Mesothelial cell of epicardium (in vitro differentiated cells): Measurements from ENCODE around the gene STIM1. TPM values are rescaled to one million over a fixed set of nuclear protein-coding genes. Genes with fewer than 3 reads are reported as not detected.

ENCODE experiments used
- DNase-seq, 2 experiments: peaks; one replicate each; pipeline ENCODE4 v3.0.0; 2021; ENCODE audit warnings: low spot score in 2 of 2; ENCODE audit not compliant: unreplicated experiment in 2 of 2
- H3K27ac Mint-ChIP-seq: 2 replicates; pipeline ENCODE4 v1.8.0; 2021; ENCODE audit warnings: mixed read lengths
- H3K27me3 Mint-ChIP-seq: 2 replicates; pipeline ENCODE4 v1.8.0; 2021; ENCODE audit warnings: low read depth, mixed read lengths
- H3K36me3 Mint-ChIP-seq: 2 replicates; pipeline ENCODE4 v1.8.0; 2021; ENCODE audit warnings: mixed read lengths
- H3K4me1 Mint-ChIP-seq: 2 replicates; pipeline ENCODE4 v1.8.0; 2021; ENCODE audit warnings: mixed read lengths
- H3K4me3 Mint-ChIP-seq: 2 replicates; pipeline ENCODE4 v1.8.0; 2021; ENCODE audit warnings: mild to moderate bottlenecking, moderate library complexity, mixed read lengths
- H3K9me3 Mint-ChIP-seq: 2 replicates; pipeline ENCODE4 v1.8.0; 2021; ENCODE audit warnings: mixed read lengths
- CTCF ChIP-seq: fragments of 200-600 bp; sonication (generic); IDR thresholded peaks from one replicate; pipeline ENCODE4 v1.5.0; 2021; ENCODE audit warnings: antibody characterized with exemption; ENCODE audit not compliant: unreplicated experiment
- total RNA-seq: library from RNA; stranded (reverse); gene quantifications from 3 replicates; pipeline ENCODE4 v1.2.1, GENCODE V29; 2021

Gene STIM1
- total RNA-seq, 1 donor from 2014 or later: 43.7 TPM

GRCh38 chr11:3969613-3970012 is 114.1 kb downstream of the STIM1 start:
- Mint-ChIP-seq H3K9me3 (no peaks in the 10 kb centered on the region), H3K4me1 (peaks cover 12% of the 10 kb centered on the region), H3K27me3 (no peaks in the 10 kb centered on the region)

GRCh38 chr11:3970108-3970507 is 114.6 kb downstream of the STIM1 start:
- no peak for DNase-seq
- Mint-ChIP-seq H3K9me3 (no peaks in the 10 kb centered on the region), H3K4me1 (peaks cover 12% of the 10 kb centered on the region), H3K36me3 (peaks cover 11% of the 10 kb centered on the region), H3K27ac (no peak overlapping the region), H3K4me3 (no peak overlapping the region), H3K27me3 (no peaks in the 10 kb centered on the region)
- no peak for TF ChIP-seq CTCF

More at GRCh38 chr11:3969613-3970012, 114.1 kb downstream of the STIM1 start:
- no peak overlapping the region for H3K4me3 Mint-ChIP-seq
- DNase-seq: no peak
- H3K36me3 Mint-ChIP-seq: peaks cover 11% of the 10 kb centered on the region
- H3K27ac Mint-ChIP-seq: no peak overlapping the region
- no peak for TF ChIP-seq CTCF

- Mint-ChIP-seq H3K36me3 (peaks cover 11% of the 10 kb centered on the region), H3K27me3 (no peaks in the 10 kb centered on the region), H3K4me3 (no peak overlapping the region), H3K27ac (no peak overlapping the region), H3K9me3 (no peaks in the 10 kb centered on the region), H3K4me1 (peaks cover 10% of the 10 kb centered on the region)
- no peak for DNase-seq
- TF ChIP-seq CTCF: no peak
These were observed 116.4 kb downstream of the STIM1 start for GRCh38 chr11:3971756-3972404.

- H3K27ac Mint-ChIP-seq: no peak overlapping the region
These were observed 117.0 kb downstream of the STIM1 start for GRCh38 chr11:3972431-3972830.

GRCh38 chr11:3977078-3977477 is 121.6 kb downstream of the STIM1 start:
- Mint-ChIP-seq H3K4me1 (peaks cover 13% of the 10 kb centered on the region), H3K27ac (no peak overlapping the region), H3K9me3 (no peaks in the 10 kb centered on the region), H3K4me3 (no peak overlapping the region), H3K27me3 (no peaks in the 10 kb centered on the region), H3K36me3 (no peaks in the 10 kb centered on the region)
- no peak for TF ChIP-seq CTCF
- DNase-seq: no peak

More at GRCh38 chr11:3972431-3972830, 117.0 kb downstream of the STIM1 start:
- TF ChIP-seq CTCF: no peak
- Mint-ChIP-seq H3K9me3 (no peaks in the 10 kb centered on the region), H3K4me3 (no peak overlapping the region), H3K4me1 (peaks cover 10% of the 10 kb centered on the region), H3K36me3 (peaks cover 11% of the 10 kb centered on the region), H3K27me3 (no peaks in the 10 kb centered on the region)
- no peak for DNase-seq
